ENCODE results near the gene ANO2. TPM values are rescaled to one million over a fixed set of nuclear protein-coding genes. Genes with fewer than 3 reads are reported as not detected.
A peak's percentile ranks its signal among the peaks of the same experiment; 100 is the strongest.

ANO2 gene
- total RNA-seq, 1 donor from 2014 or later: 1.9 TPM

DNA sequence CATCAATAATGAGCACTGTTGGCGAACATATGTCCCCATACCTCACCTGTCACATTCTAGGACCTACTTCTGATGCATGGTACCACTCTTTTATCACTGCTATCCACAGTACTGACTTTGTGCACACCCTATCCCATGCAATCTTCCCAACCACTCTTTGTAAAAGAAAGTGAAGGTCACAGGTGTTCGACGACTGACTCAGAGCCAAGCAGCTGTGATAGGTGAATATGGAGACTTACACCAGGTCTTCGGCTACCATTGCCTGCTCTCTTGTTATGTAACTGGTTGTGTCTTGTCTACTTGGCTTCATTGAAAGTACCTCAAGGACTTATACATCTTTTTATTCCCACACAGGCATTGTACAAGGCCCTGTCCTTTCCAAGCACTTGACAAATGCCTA lies 169.0 kb downstream of the ANO2 start:
- Mint-ChIP-seq H3K4me3 (no peak overlapping the region), H3K9me3 (peaks cover 4% of the 10 kb centered on the region), H3K4me1 (no peaks in the 10 kb centered on the region), H3K27ac (ENCODE audit: unreplicated experiment) (no peak overlapping the region), H3K36me3 (ENCODE audit: low read depth) (no peaks in the 10 kb centered on the region), H3K27me3 (ENCODE audit: low read depth) (peaks cover 5% of the 10 kb centered on the region)
- DNase-seq (ENCODE audit: low read depth, low spot score): no peak
- TF ChIP-seq, protein P1, sequence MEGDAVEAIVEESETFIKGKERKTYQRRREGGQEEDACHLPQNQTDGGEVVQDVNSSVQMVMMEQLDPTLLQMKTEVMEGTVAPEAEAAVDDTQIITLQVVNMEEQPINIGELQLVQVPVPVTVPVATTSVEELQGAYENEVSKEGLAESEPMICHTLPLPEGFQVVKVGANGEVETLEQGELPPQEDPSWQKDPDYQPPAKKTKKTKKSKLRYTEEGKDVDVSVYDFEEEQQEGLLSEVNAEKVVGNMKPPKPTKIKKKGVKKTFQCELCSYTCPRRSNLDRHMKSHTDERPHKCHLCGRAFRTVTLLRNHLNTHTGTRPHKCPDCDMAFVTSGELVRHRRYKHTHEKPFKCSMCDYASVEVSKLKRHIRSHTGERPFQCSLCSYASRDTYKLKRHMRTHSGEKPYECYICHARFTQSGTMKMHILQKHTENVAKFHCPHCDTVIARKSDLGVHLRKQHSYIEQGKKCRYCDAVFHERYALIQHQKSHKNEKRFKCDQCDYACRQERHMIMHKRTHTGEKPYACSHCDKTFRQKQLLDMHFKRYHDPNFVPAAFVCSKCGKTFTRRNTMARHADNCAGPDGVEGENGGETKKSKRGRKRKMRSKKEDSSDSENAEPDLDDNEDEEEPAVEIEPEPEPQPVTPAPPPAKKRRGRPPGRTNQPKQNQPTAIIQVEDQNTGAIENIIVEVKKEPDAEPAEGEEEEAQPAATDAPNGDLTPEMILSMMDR (conservative IDR thresholded peaks at IDR 0.05): no peak

DNA sequence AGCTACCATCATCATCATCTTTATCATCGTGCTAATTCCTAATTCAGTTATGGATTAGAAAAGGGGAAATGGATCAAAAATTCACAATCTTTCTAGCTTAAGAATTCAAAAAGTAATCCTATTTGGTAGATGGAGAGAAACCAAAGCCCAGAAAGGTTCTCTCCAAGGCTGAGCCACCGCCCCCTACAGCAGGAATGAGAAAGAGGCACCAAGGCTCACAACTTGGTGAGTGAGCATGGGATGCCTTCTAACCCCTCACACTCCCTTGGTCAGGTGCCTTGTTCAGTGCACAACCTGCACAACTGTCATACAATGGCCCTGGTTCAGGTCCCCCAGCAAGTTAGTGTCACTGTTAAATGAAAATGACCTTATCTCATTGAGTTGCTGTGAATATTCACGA lies 171.5 kb downstream of the ANO2 start:
- Mint-ChIP-seq H3K9me3 (no peaks in the 10 kb centered on the region), H3K36me3 (ENCODE audit: low read depth) (no peaks in the 10 kb centered on the region), H3K27me3 (ENCODE audit: low read depth) (peaks cover 16% of the 10 kb centered on the region), H3K27ac (ENCODE audit: unreplicated experiment) (no peak overlapping the region), H3K4me1 (no peaks in the 10 kb centered on the region), H3K4me3 (no peak overlapping the region)
- TF ChIP-seq, protein P1 (conservative IDR thresholded peaks at IDR 0.05): no peak
- DNase-seq (ENCODE audit: low read depth, low spot score): no peak

DNA sequence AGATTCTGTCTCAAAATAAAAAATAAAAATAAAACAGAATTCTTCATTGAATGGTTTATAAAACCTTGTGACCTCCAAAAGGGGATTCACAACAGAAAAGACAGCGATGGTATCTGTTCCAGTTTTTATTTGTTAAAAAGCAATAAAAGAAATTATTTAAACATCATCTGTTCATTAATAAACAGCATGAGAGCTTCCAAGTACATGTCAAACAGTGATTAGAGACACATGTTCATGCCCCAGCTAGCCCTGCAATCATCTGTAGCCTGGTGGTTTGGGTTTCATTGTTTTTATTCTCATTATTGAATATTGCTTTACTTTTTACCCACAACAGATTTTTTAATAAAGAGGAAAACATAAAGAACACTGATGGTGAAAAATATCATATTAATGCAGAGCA lies 173.3 kb downstream of the ANO2 start:
- Mint-ChIP-seq H3K4me3 (no peak overlapping the region), H3K27me3 (ENCODE audit: low read depth) (peaks cover 16% of the 10 kb centered on the region), H3K9me3 (no peaks in the 10 kb centered on the region), H3K4me1 (no peaks in the 10 kb centered on the region), H3K36me3 (ENCODE audit: low read depth) (no peaks in the 10 kb centered on the region), H3K27ac (ENCODE audit: unreplicated experiment) (no peak overlapping the region)
- TF ChIP-seq, protein P1 (conservative IDR thresholded peaks at IDR 0.05): no peak
- no peak for DNase-seq (ENCODE audit: low read depth, low spot score)

DNA sequence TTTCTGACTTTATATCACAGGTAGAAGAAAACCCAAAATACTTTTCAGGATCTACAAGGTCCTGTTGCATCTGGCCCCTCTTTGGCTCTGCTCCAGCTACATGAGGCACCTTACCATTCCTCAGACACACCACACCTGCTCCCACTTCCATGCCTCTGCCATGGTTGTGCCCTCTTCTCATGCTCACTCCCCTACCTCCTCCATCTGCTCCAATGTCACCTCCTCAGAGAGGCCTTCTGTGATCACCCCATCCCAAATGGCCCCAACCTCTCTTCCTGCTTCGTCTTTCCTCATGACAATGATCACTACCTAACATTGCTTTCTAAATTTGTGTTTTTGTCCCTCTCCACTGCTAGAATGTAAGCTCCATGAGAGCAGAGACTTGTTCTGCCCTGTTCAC lies 174.3 kb downstream of the ANO2 start:
- TF ChIP-seq, protein P1 (conservative IDR thresholded peaks at IDR 0.05): no peak
- DNase-seq (ENCODE audit: low read depth, low spot score): no peak
- H3K27me3 Mint-ChIP-seq (ENCODE audit: low read depth): peaks cover 16% of the 10 kb centered on the region
- no peak overlapping the region for H3K4me3 Mint-ChIP-seq
- H3K9me3 Mint-ChIP-seq: peaks cover 2% of the 10 kb centered on the region
- H3K27ac Mint-ChIP-seq (ENCODE audit: unreplicated experiment): no peak overlapping the region
- H3K36me3 Mint-ChIP-seq (ENCODE audit: low read depth): no peaks in the 10 kb centered on the region
- no peaks in the 10 kb centered on the region for H3K4me1 Mint-ChIP-seq

DNA sequence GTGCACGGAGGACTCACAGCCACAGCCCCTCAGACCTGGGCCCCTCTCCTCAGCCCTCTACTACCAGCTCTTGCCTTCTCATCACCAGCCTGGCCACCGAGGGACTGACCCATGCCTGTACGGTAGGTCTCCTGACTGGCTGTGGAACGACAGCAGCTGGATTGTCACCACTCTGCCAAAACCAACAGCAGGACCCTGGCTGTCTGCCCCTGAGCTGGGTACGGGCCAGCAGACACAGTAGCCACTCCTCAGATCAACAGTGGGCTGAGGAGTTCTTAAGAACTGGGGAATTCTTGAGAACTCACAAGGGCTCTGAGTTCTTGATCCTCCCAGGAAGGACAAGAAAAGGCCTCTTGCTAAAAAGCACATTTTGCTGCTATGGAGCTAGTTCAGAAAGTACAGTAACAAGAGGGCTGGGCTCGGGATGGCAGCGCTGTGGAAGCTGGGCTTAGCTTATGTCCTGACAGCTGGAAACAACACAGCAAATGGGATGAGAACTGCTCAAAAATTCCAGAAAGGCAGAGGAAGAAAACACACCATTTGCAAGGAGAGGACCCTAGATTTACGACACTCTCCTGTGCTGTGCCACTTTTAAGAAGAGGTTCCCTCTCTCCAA lies 176.4 kb downstream of the ANO2 start:
- Mint-ChIP-seq H3K9me3 (peaks cover 2% of the 10 kb centered on the region), H3K36me3 (ENCODE audit: low read depth) (peaks cover 3% of the 10 kb centered on the region), H3K27me3 (ENCODE audit: low read depth) (peaks cover 15% of the 10 kb centered on the region), H3K4me3 (no peak overlapping the region), H3K27ac (ENCODE audit: unreplicated experiment) (peak overlapping the region; percentile 91), H3K4me1 (no peaks in the 10 kb centered on the region)
- TF ChIP-seq, protein P1 (conservative IDR thresholded peaks at IDR 0.05): no peak
- DNase-seq (ENCODE audit: low read depth, low spot score): no peak

Measured in neural crest cell (in vitro differentiated cells).